IMR-90 (cell line): ENCODE measurements around the gene CWF19L1. TPM values are rescaled to one million over a fixed set of nuclear protein-coding genes. Genes with fewer than 3 reads are reported as not detected.

ENCODE experiments used
- ATAC-seq: fragments of 200-7000 bp; cut with Tn5 transposase; 2 replicates; pipeline ENCODE4 v1.9.1; 2020; ENCODE audit warnings: low read depth, mild to moderate bottlenecking, moderate library complexity
- BruUV-seq: library from RNA; stranded (reverse); fragments of 400-500 nt; replicated peaks from 2 replicates; lab custom pipeline; 2021; lab: Mats Ljungman, UMichigan
- CTCF ChIA-PET: fragments of 300-600 bp; formaldehyde crosslinking; extraction: SDS; loops from one replicate; lab custom pipeline; 2021; ENCODE audit warnings: antibody characterized with exemption; lab: Yijun Ruan, JAX
- POLR2A ChIA-PET: fragments of 300-600 bp; sonication (Branson Sonifier 250); formaldehyde crosslinking; loops from one replicate; lab custom pipeline; 2022; ENCODE audit warnings: antibody characterized with exemption; ENCODE audit not compliant: unreplicated experiment; lab: Charles Lee
- DNase-seq: peaks from one replicate; pipeline ENCODE4 v3.0.0; 2013
- H2AFZ ChIP-seq: replicated peaks from 2 replicates; pipeline ENCODE3; 2013; ENCODE audit warnings: low read length, mild to moderate bottlenecking; ENCODE audit not compliant: poor library complexity
- H2AK5ac ChIP-seq: 2 replicates; pipeline ENCODE4 v1.6.1; 2013; ENCODE audit warnings: low read depth, low read length, inconsistent platforms
- H2AK9ac ChIP-seq: replicated peaks from 2 replicates; pipeline ENCODE3; 2013; ENCODE audit warnings: mild to moderate bottlenecking, low read depth, low read length, moderate library complexity; ENCODE audit not compliant: poor library complexity
- H2BK120ac ChIP-seq: 2 replicates; pipeline ENCODE4 v1.6.1; 2013; ENCODE audit warnings: low read depth, low read length, inconsistent platforms
- H2BK15ac ChIP-seq: 3 replicates; pipeline ENCODE4 v1.6.1; 2013; ENCODE audit warnings: low read depth, low read length, inconsistent platforms
- H2BK20ac ChIP-seq: 2 replicates; pipeline ENCODE4 v1.6.1; 2013; ENCODE audit warnings: low read depth, mild to moderate bottlenecking, inconsistent platforms, low read length, moderate library complexity
- H2BK5ac ChIP-seq: 2 replicates; pipeline ENCODE4 v1.6.1; 2013; ENCODE audit warnings: mild to moderate bottlenecking, low read depth, low read length, inconsistent platforms; ENCODE audit not compliant: poor library complexity, severe bottlenecking
- H3K14ac ChIP-seq: replicated peaks from 2 replicates; pipeline ENCODE4 v1.6.1; 2013; ENCODE audit warnings: low read depth, low read length, inconsistent platforms
- H3K18ac ChIP-seq: 2 replicates; pipeline ENCODE4 v1.6.1; 2013; ENCODE audit warnings: low read depth, low read length, control low read depth
- H3K23ac ChIP-seq: 2 replicates; pipeline ENCODE4 v1.6.1; 2013; ENCODE audit warnings: low read depth, low read length, inconsistent platforms
- H3K27ac ChIP-seq: 2 replicates; pipeline ENCODE4 v1.5.1; 2013; ENCODE audit warnings: mild to moderate bottlenecking, control low read depth, low read length; ENCODE audit not compliant: insufficient read depth
- H3K27me3 ChIP-seq: 2 replicates; pipeline ENCODE4 v1.6.1; 2013; ENCODE audit warnings: low read length; ENCODE audit not compliant: control insufficient read depth, insufficient read depth
- H3K36me3 ChIP-seq: 2 replicates; pipeline ENCODE4 v1.6.1; 2013; ENCODE audit warnings: low read length, mixed read lengths; ENCODE audit not compliant: control insufficient read depth, insufficient read depth
- H3K4ac ChIP-seq: 2 replicates; pipeline ENCODE4 v1.6.1; 2013; ENCODE audit warnings: low read depth, low read length, inconsistent platforms
- H3K4me1 ChIP-seq: 2 replicates; pipeline ENCODE4 v1.6.1; 2013; ENCODE audit warnings: low read length, mixed read lengths; ENCODE audit not compliant: control insufficient read depth, insufficient read depth
- H3K4me2 ChIP-seq: 2 replicates; pipeline ENCODE4 v1.6.1; 2013; ENCODE audit warnings: low read depth, mild to moderate bottlenecking, control low read depth, low read length, moderate library complexity
- H3K4me3 ChIP-seq: 2 replicates; pipeline ENCODE4 v1.5.1; 2013; ENCODE audit warnings: low read depth, mild to moderate bottlenecking, control low read depth, low read length, moderate library complexity; ENCODE audit not compliant: insufficient read depth
- H3K56ac ChIP-seq: 2 replicates; pipeline ENCODE4 v1.6.1; 2013; ENCODE audit warnings: low read length, inconsistent platforms; ENCODE audit not compliant: insufficient read depth; ENCODE audit errors: extremely low read depth
- H3K79me1 ChIP-seq, 2 experiments: 2 replicates each; pipeline ENCODE4 v1.6.1; 2013; ENCODE audit warnings: low read length in 2 of 2, inconsistent platforms in 1 of 2, low read depth in 1 of 2
- H3K9ac ChIP-seq: 2 replicates; pipeline ENCODE4 v1.6.1; 2013; ENCODE audit warnings: low read depth, low read length, control low read depth
- H3K9me1 ChIP-seq: 2 replicates; pipeline ENCODE4 v1.6.1; 2013; ENCODE audit warnings: low read length, inconsistent platforms; ENCODE audit not compliant: insufficient read depth
- H3K9me3 ChIP-seq: 2 replicates; pipeline ENCODE4 v1.6.1; 2013; ENCODE audit warnings: low read length; ENCODE audit not compliant: control insufficient read depth, insufficient read depth
- H4K20me1 ChIP-seq: 2 replicates; pipeline ENCODE4 v1.6.1; 2013; ENCODE audit warnings: low read length, inconsistent platforms; ENCODE audit not compliant: insufficient read depth
- H4K5ac ChIP-seq: 2 replicates; pipeline ENCODE4 v1.6.1; 2013; ENCODE audit warnings: mild to moderate bottlenecking, low read depth, low read length, control low read depth
- H4K8ac ChIP-seq, 2 experiments: 2 replicates each; pipeline ENCODE4 v1.6.1; 2013; ENCODE audit warnings: low read depth in 2 of 2, low read length in 2 of 2, control low read depth in 1 of 2, inconsistent platforms in 1 of 2
- H4K91ac ChIP-seq: 2 replicates; pipeline ENCODE4 v1.6.1; 2013; ENCODE audit warnings: low read depth, low read length, inconsistent platforms; ENCODE audit not compliant: insufficient read depth
- BHLHE40 ChIP-seq: fragments of 150-350 bp; IDR thresholded peaks from 2 replicates; pipeline ENCODE4 v1.6.1; 2016; ENCODE audit warnings: mild to moderate bottlenecking, low read depth, low read length
- ELK1 ChIP-seq: fragments of 150-350 bp; IDR thresholded peaks from 2 replicates; pipeline ENCODE4 v1.6.1; 2016; ENCODE audit warnings: low read depth, mild to moderate bottlenecking, low read length, moderate library complexity, borderline replicate concordance
- MAZ ChIP-seq: IDR thresholded peaks from 2 replicates; pipeline ENCODE4 v1.6.1; 2012; ENCODE audit warnings: low read depth, mild to moderate bottlenecking, low read length, improper control_type of control experiment, moderate library complexity, borderline replicate concordance
- WGBS, 2 experiments: methylation state at CpG; one replicate each; pipeline versions ENCODE4 v1.1.5 to v1.1.7; 2013; ENCODE audit warnings: missing lambda C conversion rate in 2 of 2; ENCODE audit not compliant: insufficient read length in 1 of 2; ENCODE audit errors: extremely low coverage in 2 of 2; 5-methylcytosine and 5-hydroxymethylcytosine counted together
- dilution Hi-C: fragments of 300-500 bp; cut with HindIII; formaldehyde crosslinking; loops from one replicate; pipeline ENCODE4 v1.14.3; 2018; ENCODE audit warnings: low sequenced_read_pairs; ENCODE audit not compliant: unreplicated experiment
- in situ Hi-C: fragments of 300-500 bp; cut with MboI; formaldehyde crosslinking; loops from 3 replicates; pipeline ENCODE4 v1.14.3; 2019; ENCODE audit warnings: low sequenced_read_pairs, inconsistent platforms, mixed read lengths
- intact Hi-C: fragments of 100-400 bp; cut with micrococcal nuclease; formaldehyde crosslinking; loops from 2 replicates; pipeline ENCODE4 v1.10.0; 2022
- polyA plus RNA-seq, 3 experiments: library from polyadenylated mRNA; depleted of rRNA; stranded (reverse); fragments of >200 nt; gene quantifications; 2 replicates each; pipeline ENCODE4 v1.2.3, GENCODE V29; 2012; ENCODE audit warnings: low replicate concordance in 1 of 3
- total RNA-seq: library from RNA; depleted of rRNA; stranded (reverse); fragments of >200 nt; gene quantifications from 2 replicates; pipeline ENCODE4 v1.2.3, GENCODE V29; 2012

CWF19L1 gene
- total and polyA plus RNA-seq, 2 of the 4 experiments (the other 2 are of a cell fraction): 10.2 to 30.8 TPM

GRCh38 chr10:100208276-100208675, 59.2 kb downstream of the CWF19L1 start:
- Histone ChIP-seq H3K14ac (no peak overlapping the region), H3K79me1 (no peaks in the 10 kb centered on the region; a peak in 1 of 4 replicates), H3K18ac (no peak overlapping the region), H2BK120ac (no peak overlapping the region), H2AK9ac (no peak overlapping the region), H3K9me3 (no peaks in the 10 kb centered on the region), H3K27ac (no peak overlapping the region), H3K4me1 (no peaks in the 10 kb centered on the region; the same call in 1 of the 2 replicates), H3K36me3 (peaks cover 22% of the 10 kb centered on the region), H3K4ac (no peak overlapping the region), H3K23ac (no peak overlapping the region), H3K4me3 (no peak overlapping the region), H3K9me1 (no peaks in the 10 kb centered on the region), H3K9ac (no peak overlapping the region), H4K20me1 (no peaks in the 10 kb centered on the region), H4K5ac (no peak overlapping the region), H2BK20ac (no peak overlapping the region), H3K56ac (no peak overlapping the region), H3K27me3 (no peaks in the 10 kb centered on the region), H2AK5ac (no peak overlapping the region), H2BK5ac (no peak overlapping the region), H2BK15ac (no peak overlapping the region), H2AFZ (no peak overlapping the region), H3K4me2 (no peak overlapping the region), H4K8ac (no peak overlapping the region), H4K91ac (no peak overlapping the region)
- DNase-seq (no peak), ATAC-seq (no peak)
- ChIA-PET CTCF (no interaction called here), POLR2A (no interaction called here)
- intact Hi-C loops (loop anchor here (5.0 kb wide), 1 partner anchor 714 kb away; no protein-coding TSS in a partner anchor), dilution Hi-C loops (no loop called here), in situ Hi-C loops (no loop called here)
- WGBS, 2 experiments: 100% methylated on average over 2 of the region's 9 CpGs; no CpG with 5 or more reads in 1 of the 2 experiments
- no TSS peak for BruUV-seq
- TF ChIP-seq BHLHE40 (no peak), MAZ (no peak), ELK1 (no peak)
